CD4-positive, alpha-beta T cell treated with Interleukin-4 for 1 hour (primary cell): ENCODE measurements around the gene FAM131C.
A peak's percentile ranks its signal among the peaks of the same experiment; 100 is the strongest.

Experiments
- DNase-seq, 2 donors: peaks; one replicate each; pipeline ENCODE4 v3.0.0-alpha.2; 2020 to 2022

Gene FAM131C

GRCh38 chr1:16095447-16095846 is 22.0 kb upstream of the FAM131C start:
- no peak for DNase-seq

GRCh38 chr1:16094453-16095158 is 21.2 kb upstream of the FAM131C start:
- DNase-seq = no peak

- no peak for DNase-seq
These were observed 20.2 kb upstream of the FAM131C start for GRCh38 chr1:16093611-16094010.

DNA sequence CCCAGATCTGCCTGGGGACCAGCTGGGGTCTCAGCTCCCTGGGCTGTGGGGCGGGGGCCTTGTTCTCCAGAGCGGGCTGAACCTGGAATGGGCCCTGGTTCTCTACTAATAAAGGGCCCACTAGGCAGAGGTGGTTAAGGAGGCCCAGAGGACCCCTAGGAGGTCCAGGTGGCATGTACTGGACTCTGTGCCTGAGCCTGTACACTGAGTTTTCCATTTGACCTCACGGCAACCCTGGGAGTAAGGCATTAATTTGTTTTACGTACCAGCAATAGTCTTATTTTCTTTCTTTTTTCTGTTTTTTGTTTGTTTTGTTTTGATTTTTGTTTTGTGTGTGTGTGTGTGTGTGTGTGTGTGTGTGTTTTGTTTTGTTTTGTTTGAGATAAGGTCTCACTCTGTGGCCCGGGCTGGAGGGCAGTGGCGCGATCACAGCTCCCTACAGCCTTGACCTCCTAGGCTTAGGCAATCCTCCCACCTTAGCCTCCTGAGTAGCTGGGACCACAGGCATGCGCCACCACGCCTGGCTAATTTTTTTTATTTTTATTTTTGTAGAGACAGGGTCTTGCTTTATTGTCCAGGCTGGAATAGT is 19.6 kb upstream of the FAM131C start:
- no peak for DNase-seq

- no peak for DNase-seq
These were observed 18.9 kb upstream of the FAM131C start for GRCh38 chr1:16092097-16092922.

DNA sequence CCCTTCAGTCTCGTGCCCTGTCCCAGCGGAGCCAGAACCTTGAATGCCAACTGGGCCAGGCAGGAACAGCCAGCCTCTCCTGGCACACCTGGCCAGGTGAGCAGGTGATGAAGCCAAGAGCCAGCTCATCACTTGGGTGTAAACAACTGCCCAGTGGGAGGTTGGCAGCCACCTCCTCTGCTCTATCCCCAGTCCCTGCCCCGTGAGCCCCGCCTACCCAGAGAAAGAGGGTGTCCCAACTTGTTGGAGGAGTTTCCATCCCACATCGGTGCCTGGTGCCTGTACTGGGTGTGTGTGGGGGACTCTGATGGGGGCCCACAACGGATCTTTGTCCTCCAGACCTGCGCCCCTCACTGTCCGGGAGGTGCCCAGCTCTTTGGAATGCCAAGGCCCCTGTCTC is 17.8 kb upstream of the FAM131C start:
- DNase-seq = no peak

DNA sequence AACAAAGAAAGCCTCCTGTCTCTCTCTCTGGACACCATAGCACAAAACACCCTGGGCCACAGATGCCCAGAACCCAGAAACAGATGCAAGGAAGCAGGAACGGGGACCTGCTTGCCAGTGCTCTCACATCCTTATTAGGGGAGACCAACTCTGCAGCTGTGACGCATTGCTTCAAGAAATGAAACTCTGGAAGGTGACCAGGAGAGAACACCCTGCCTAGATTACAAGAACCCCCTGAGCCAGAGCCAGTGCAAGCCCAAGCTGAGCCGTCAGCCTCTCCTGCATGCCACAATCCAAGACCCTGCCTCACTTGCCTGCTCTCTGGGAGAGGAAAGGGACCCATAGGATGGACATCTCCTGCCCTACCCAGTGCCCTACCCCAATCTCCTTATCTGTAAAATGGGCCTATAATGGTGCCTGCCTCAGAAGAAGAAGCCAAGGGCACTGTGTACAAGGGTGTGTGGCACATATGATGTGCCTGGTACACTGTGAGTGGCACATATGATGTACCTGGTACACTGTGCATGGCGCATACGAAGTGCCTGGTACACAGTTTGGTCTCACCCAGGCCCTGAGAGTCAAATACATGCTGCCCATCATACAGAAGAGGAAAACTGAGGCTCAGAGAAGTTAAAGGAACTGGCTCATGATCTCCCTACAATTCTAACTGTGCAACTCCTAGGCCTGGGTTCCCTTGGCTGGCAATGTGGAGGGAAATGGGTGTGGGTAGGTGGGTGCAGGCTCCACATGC is 16.8 kb upstream of the FAM131C start:
- DNase-seq = no peak

GRCh38 chr1:16088996-16089395 is 15.5 kb upstream of the FAM131C start:
- DNase-seq = no peak

DNA sequence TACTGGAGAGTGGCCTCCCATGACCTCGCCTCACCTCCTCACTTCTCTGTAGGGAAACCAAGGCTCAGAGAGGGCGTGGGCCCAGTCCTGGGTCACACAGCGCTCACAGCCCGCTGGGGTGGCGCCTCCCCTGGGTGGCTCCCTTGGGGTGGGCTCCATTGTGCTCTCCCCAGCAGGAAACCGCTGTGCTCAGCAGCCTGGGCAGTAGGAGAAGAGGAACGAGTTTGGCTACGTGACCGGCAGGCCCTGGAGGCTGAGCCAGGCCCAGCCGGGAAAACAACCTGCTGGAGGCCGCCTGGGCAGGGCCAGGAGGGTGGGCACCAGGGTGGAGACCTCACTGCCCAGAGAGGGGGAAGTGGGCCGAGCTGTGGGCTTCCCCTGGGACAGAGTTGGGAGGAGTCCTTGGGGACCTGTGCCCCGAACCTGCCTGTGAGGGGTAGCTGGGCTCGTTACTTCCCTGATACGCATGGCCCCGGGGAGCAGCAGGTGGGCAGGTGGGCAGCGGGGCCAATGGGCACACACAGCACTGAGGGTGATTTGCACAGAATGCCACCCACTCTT is 15.0 kb upstream of the FAM131C start:
- no peak for DNase-seq

DNA sequence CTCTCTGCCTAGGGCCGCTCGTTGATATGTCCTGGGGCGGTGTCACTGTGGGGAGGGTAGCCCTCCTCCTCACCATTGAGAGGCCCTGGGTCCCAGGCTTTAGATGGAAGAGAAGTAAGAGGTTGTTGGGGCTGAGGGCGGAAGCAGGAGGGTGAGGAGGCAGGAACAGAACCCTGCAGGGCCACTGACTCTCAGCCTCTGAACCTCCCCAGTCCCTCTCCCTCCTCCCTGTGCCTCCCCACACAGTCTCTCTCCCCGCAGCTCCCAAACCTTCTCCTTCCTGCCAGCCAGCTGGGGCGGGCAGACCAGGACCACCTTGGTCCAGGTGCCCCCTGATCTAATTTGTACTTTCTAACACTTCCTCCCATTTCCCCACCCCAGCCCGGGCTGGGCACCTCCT is 14.3 kb upstream of the FAM131C start:
- DNase-seq = no peak

- no peak for DNase-seq
These were observed 12.1 kb upstream of the FAM131C start for GRCh38 chr1:16085522-16085921.

DNA sequence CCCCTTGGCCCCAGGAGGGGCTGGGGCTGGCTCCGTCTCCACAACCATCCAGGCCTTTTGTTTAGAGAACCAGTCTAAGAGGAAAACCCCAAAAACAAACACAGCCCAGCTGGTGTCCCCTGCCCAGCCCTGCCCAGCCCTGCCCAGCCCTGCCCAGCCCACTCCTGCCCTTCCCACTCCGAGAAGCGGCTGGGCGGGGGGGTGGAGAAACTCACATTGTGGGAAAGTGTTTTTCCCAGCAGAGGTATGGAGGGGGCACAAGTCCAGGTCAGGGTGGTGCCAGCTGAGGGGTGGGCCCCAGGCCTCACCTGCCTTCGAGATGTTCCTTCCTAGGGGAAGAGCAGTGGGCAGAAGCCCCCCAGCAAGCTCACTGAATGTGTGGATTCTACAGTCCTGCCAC is 10.0 kb upstream of the FAM131C start:
- no peak for DNase-seq

DNA sequence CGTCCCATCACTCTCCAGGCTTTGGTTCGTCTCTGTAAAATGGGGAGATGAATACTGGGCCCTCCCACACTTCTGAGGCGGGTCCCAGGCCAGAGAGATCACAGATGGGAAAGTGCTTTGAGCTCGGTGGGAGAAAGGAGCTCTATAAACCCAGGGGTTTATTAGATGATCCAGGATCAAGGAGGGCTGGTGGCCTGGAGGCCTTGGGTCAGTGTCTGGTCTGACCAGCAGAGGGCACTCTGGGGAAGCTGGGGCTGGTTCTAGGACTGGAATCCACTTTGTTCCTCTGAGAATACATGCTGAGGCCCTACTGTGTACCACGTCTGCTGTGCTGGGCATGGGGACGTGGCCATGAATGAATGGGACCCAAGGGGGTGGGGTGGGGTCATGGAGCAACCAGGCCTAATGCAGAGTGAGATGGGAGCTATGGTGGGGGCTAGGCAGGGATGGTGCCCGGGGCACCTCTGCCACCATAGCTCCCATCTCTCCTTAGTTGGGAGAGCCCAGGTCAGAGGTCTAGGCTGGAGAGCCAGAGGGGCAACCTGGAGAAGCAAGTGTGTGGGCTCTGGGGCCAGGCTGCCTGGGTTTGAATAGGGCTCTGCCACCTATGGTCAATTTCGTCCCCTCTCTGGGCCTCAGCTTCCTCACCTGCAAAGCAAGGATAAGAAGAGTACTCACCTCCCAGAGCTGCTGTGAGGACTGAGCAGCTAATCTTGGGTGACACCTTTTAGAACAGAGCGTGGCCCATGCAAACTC is 9.0 kb upstream of the FAM131C start:
- DNase-seq = peak; percentile 58 to 61

DNA sequence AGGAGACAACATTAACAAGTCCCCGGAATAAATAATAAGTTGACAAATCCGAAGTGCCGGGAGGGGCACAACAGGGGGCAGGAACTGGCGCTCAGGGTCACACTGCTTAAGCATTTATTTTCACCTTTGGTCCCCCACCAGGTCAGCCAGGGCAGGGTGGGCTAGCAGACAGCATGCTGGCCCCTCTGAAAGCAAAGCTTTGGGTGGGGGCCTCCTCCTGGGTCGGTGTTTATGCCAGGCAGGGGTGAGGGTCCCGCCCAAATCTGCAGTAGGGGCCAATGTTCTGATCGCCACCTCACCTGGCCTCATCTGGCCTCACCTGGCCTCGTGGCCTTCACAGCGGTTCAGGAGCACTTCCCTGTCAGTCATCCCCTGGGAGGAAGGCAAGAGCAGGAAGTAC is 8.2 kb upstream of the FAM131C start:
- no peak for DNase-seq

DNA sequence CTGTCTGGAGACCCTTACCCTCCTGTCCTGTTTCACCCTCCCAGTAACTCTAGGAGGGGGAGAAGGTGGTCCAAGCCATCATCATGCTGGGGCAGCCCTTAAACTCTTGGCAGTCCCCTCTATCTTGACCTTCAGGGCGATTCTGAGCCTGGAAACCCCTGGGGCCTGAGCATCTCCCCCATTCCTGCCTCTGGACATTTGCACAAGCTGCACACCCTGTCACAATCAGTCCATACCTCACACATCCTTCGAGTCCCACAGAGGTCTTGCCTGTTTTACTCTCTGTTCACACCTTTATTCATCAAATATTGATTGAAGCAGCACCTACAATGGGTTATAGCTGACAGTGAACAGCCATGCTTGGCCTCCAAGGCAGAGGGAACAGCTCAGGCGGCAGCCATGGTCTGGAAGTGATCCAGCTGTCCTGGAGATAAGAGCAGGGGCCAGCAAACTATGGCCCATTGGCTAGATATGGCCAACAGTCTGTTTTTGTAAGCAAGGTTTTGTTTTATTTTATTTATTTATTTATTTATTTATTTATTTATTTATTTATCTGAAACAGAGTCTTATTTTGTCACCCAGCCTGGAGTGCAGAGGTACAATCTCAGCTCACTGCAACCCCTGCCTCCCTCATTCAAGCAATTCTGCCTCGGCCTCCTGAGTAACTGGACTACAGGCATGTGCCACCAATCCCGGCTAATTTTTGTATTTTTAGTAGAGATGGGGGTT is 7.1 kb upstream of the FAM131C start:
- no peak for DNase-seq

DNA sequence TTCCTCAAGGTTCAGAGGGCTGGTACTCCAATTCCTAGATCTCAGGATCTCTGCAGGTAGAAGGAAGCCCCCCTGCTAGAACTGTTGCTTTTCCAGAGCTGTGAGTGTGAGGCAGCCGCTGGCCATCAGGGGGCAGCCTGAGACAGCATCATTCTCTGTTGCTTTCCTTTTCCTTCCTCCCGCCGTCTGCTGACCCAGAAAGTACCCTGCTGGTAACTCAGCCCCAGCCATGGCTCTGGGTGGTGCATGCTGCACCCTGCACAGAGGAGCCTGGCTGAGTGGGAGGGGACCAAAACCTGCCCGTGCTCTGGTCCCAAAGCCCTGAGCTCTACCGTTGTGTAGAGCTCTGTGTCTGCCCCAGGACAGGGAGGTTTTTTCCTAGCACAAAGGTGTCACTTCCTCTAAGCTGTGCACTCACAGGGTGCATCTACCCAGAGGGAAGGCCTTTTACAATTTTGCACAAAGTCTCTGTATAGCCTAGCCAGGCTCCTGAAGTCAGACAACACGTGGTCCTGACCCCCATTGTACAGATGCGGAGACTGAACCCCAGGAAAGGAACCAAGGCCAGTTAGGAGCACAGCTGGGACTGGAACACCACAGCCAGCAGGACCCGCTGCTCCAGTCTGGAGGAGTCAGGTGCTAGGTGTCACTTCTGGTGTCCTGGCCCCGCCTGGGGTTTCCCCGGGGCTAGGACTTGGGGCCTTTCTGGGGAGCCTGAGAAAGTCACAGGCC is 5.6 kb upstream of the FAM131C start:
- DNase-seq = peak; percentile 71 to 81

- DNase-seq = no peak
These were observed 4.2 kb upstream of the FAM131C start for GRCh38 chr1:16077406-16078245.

GRCh38 chr1:16076865-16077238 is 3.4 kb upstream of the FAM131C start:
- DNase-seq = no peak

GRCh38 chr1:16076031-16076864 is 2.8 kb upstream of the FAM131C start:
- no peak for DNase-seq
